Stomach smooth muscle (tissue), 2 donors: ENCODE data around the gene DCPS.
A peak's percentile ranks its signal among the peaks of the same experiment; 100 is the strongest.

Source experiments
- H3K27ac ChIP-seq: one replicate; pipeline ENCODE4 v1.7.0; 2013; ENCODE audit warnings: mild to moderate bottlenecking, low read length, inconsistent platforms
- H3K27me3 ChIP-seq, 2 donors: one replicate each; pipeline ENCODE4 v1.7.0; 2013; ENCODE audit warnings: low read length in 2 of 2; ENCODE audit not compliant: insufficient read depth in 2 of 2, control insufficient read depth in 1 of 2
- H3K36me3 ChIP-seq, 2 donors: one replicate each; pipeline ENCODE4 v1.7.0; 2013; ENCODE audit warnings: low read length in 2 of 2; ENCODE audit not compliant: control insufficient read depth in 2 of 2, insufficient read depth in 2 of 2
- H3K4me1 ChIP-seq: one replicate; pipeline ENCODE4 v1.7.0; 2013; ENCODE audit warnings: low read length; ENCODE audit not compliant: control insufficient read depth, insufficient read depth
- H3K4me3 ChIP-seq, 2 donors: one replicate each; pipeline ENCODE4 v1.7.0; 2013; ENCODE audit warnings: low read length in 2 of 2
- H3K9ac ChIP-seq, 2 donors: one replicate each; pipeline ENCODE4 v1.7.0; 2013; ENCODE audit warnings: low read length in 2 of 2, mild to moderate bottlenecking in 1 of 2
- H3K9me3 ChIP-seq, 2 donors: one replicate each; pipeline ENCODE4 v1.7.0; 2013; ENCODE audit warnings: low read length in 2 of 2; ENCODE audit not compliant: control insufficient read depth in 2 of 2
- donor health status: healthy.
- donor health status: Pancreatic carcinoma.

Gene DCPS

DNA sequence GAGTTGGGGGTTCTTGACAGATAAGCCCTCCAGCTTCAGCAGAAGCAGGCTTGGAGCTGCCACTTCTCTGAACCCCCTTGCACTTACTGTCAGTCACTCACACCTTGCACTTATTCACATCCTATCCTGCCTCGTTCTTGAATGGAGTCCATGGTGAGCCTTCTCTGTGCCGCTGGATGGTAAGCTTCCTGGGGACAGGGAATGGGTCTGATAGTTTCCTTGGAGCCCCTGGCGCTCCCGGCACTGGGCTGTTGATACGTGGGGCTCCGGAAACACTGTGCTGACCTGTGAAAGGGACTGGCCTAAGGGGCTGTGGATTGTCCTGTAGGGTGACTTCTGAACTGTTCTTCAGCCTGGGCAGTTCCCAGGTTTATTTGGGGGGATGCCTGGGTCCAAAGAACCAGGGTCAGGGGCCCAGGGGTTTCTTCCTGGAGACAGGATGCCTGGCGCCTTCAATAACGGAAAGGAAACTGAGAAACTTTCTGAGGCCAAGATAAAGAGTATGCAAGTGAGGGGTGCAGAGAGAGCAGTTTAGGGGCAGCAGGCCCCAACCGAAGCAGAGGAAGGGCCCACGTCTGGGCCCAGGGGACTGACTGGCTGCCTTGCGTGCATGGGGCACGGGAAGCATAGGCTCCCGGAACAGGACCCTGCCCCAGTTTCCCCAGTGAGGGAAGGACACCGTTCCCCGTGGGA lies 50.9 kb downstream of the DCPS start:
- peaks cover 61% of the 10 kb centered on the region for H3K4me1 ChIP-seq
- H3K27me3 ChIP-seq: no peaks in the 10 kb centered on the region
- H3K27ac ChIP-seq: peak overlapping the region; percentile 46
- no peaks in the 10 kb centered on the region for H3K36me3 ChIP-seq
- peak overlapping the region; percentile 83 to 89 for H3K4me3 ChIP-seq
- H3K9ac ChIP-seq: peak overlapping the region; percentile 70 to 80
- H3K9me3 ChIP-seq: no peaks in the 10 kb centered on the region

- Histone ChIP-seq H3K9ac (peak within 1 kb of the TSS; percentile 70 to 80), H3K4me3 (peak within 1 kb of the TSS; percentile 83 to 89), H3K9me3 (no peaks in the 10 kb centered on the region), H3K27ac (peak within 1 kb of the TSS; percentile 46), H3K27me3 (no peaks in the 10 kb centered on the region), H3K36me3 (no peaks in the 10 kb centered on the region), H3K4me1 (peaks cover 65% of the 10 kb centered on the region)
Observed at GRCh38 chr11:126355324-126355925, 51.6 kb downstream of the DCPS start, which contains the start of gene ST3GAL4. TSS of gene ST3GAL4 (plus strand) at chr11:126355686. CDS start at chr11:126406156, 50,470 bp downstream.

GRCh38 chr11:126355926-126356897 lies 52.4 kb downstream of the DCPS start:
- peak overlapping the region; percentile 82 to 89 for H3K4me3 ChIP-seq
- peak overlapping the region; percentile 46 for H3K27ac ChIP-seq
- H3K4me1 ChIP-seq: peaks cover 66% of the 10 kb centered on the region

GRCh38 chr11:126357055-126357962 lies 53.4 kb downstream of the DCPS start:
- no peaks in the 10 kb centered on the region for H3K27me3 ChIP-seq
- H3K27ac ChIP-seq: peak overlapping the region; percentile 46
- H3K4me3 ChIP-seq: peak overlapping the region; percentile 11 to 89
- peak overlapping the region; percentile 63 to 66 for H3K9ac ChIP-seq
- peaks cover 65% of the 10 kb centered on the region for H3K4me1 ChIP-seq
- H3K36me3 ChIP-seq: no peaks in the 10 kb centered on the region
- no peaks in the 10 kb centered on the region for H3K9me3 ChIP-seq

More at GRCh38 chr11:126355926-126356897, 52.4 kb downstream of the DCPS start:
- H3K9ac ChIP-seq: peak overlapping the region; percentile 63 to 66
- no peaks in the 10 kb centered on the region for H3K9me3 ChIP-seq
- no peaks in the 10 kb centered on the region for H3K36me3 ChIP-seq
- no peaks in the 10 kb centered on the region for H3K27me3 ChIP-seq

- H3K9me3 ChIP-seq: no peaks in the 10 kb centered on the region
- H3K27me3 ChIP-seq: no peaks in the 10 kb centered on the region
- peak overlapping the region in 1 of 2 donors; percentile 89 for H3K4me3 ChIP-seq
- H3K9ac ChIP-seq: no peak overlapping the region
- peaks cover 63% of the 10 kb centered on the region for H3K4me1 ChIP-seq
- no peaks in the 10 kb centered on the region for H3K36me3 ChIP-seq
- no peak overlapping the region for H3K27ac ChIP-seq
Observed at GRCh38 chr11:126357969-126358762, 54.3 kb downstream of the DCPS start.

DNA sequence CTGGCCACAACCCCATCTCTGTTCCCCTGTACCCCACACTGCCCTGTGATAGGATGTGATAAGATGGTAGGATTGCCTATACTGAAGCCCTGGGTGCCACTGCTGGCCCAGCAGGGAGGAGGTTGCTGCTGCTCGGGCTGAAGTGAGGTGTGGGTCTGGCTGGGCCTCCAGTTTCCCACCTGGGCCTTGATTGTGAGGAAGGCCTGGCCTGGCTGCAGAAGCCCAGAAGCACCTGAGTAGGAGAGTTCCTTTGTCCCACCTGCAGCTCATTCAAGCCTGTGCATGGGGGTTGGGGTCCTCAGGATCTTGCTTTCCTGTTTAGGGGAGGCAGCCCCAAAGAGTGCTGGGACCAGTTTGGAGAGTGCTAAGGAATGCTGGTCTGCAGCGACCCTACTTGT lies 54.9 kb downstream of the DCPS start:
- Histone ChIP-seq H3K27me3 (no peaks in the 10 kb centered on the region), H3K27ac (no peak overlapping the region), H3K4me3 (peak overlapping the region in 1 of 2 donors; percentile 89), H3K9ac (no peak overlapping the region), H3K36me3 (peaks cover 0 to 2% of the 10 kb centered on the region in 2 donors), H3K9me3 (no peaks in the 10 kb centered on the region), H3K4me1 (peaks cover 58% of the 10 kb centered on the region)

DNA sequence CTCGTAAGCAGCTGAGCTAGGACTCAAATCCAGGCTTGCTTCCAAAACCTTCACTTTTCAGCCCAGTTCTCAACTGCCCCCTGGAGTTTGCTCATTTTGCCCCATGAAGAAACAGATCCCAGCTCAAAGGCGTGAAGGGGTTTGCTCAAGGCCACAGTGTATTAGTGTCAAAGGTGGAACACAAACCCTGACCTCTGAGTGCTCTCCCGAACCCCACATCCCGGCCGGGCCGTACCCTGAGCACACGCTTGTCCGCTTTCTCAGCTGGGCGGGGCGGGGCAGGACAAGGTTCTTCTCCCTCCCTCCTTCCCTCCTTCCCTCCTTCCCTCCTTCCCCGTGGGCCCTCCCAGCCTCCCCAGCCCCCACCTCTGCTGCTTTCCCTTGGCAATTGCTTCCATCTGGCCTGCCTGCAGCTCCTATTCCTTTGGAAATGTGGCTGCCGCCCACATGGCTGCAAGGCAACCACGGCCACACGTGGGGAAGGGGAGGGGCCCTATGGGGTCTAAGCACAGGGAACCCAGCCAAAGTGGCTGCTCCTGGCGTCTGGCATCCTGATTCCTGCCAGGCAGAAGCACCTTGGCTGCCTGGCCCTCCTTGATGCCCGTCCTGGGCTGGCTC lies 55.7 kb downstream of the DCPS start:
- Histone ChIP-seq H3K9ac (no peak overlapping the region), H3K4me3 (peak overlapping the region in 1 of 2 donors; percentile 55), H3K4me1 (peaks cover 52% of the 10 kb centered on the region), H3K9me3 (no peaks in the 10 kb centered on the region), H3K27ac (no peak overlapping the region), H3K36me3 (peaks cover 0 to 2% of the 10 kb centered on the region in 2 donors), H3K27me3 (no peaks in the 10 kb centered on the region)

DNA sequence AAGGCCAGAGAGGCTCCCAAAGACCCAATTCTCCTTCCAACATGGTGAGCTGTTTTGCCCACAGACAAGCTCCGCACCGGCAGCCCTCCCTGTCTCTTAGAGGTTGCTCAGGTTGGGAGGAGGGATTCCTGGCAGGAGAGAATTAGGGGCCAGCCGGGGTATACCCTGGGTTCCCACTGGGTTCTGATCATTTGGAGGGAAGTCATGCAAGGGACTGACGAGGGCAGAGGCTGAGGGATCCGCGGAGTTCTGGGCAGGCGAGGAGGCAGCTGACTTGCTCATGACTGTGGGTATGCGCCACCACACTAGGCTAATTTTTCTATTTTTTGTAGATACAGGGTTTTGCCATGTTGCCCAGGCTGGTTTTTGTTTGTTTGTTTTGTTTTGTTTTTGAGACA lies 56.2 kb downstream of the DCPS start:
- H3K27me3 ChIP-seq: no peaks in the 10 kb centered on the region
- no peaks in the 10 kb centered on the region for H3K9me3 ChIP-seq
- H3K36me3 ChIP-seq: peaks cover 0 to 2% of the 10 kb centered on the region in 2 donors
- H3K9ac ChIP-seq: no peak overlapping the region
- no peak overlapping the region for H3K27ac ChIP-seq
- H3K4me1 ChIP-seq: peaks cover 47% of the 10 kb centered on the region
- H3K4me3 ChIP-seq: peak overlapping the region in 1 of 2 donors; percentile 55

- Histone ChIP-seq H3K4me3 (no peak overlapping the region), H3K36me3 (peaks cover 0 to 2% of the 10 kb centered on the region in 2 donors), H3K4me1 (peaks cover 50% of the 10 kb centered on the region), H3K9me3 (no peaks in the 10 kb centered on the region), H3K27ac (no peak overlapping the region), H3K27me3 (no peaks in the 10 kb centered on the region), H3K9ac (no peak overlapping the region)
Observed at GRCh38 chr11:126361400-126361799, 57.5 kb downstream of the DCPS start.
